SK-N-SH treated with all-trans-retinoic acid at 6 μM for 48 hours (cell line): ENCODE results near the gene MUTYH.

Experiments
- ATAC-seq: fragments of 200-7000 bp; cut with Tn5 transposase; 3 replicates; pipeline ENCODE4 v1.9.1; 2020; ENCODE audit warnings: mild to moderate bottlenecking, moderate library complexity
- ARNTL ChIP-seq: fragments of 450-650 bp; formaldehyde crosslinking; IDR thresholded peaks from 2 replicates; pipeline ENCODE4 v1.5.0; 2020; ENCODE audit warnings: low read depth, mild to moderate bottlenecking, moderate library complexity, borderline replicate concordance
- BACH2 ChIP-seq: fragments of 250-450 bp; sonication (Bioruptor Pico); IDR thresholded peaks from 2 replicates; pipeline ENCODE4 v1.9.0; 2021; ENCODE audit warnings: mild to moderate bottlenecking, borderline replicate concordance
- CSDC2 ChIP-seq: fragments of 250-450 bp; sonication (Bioruptor Pico); IDR thresholded peaks from 2 replicates; pipeline ENCODE4 v1.5.0; 2020; ENCODE audit warnings: mild to moderate bottlenecking, moderate library complexity
- ESRRG ChIP-seq: fragments of 250-450 bp; sonication (Bioruptor Pico); IDR thresholded peaks from 2 replicates; pipeline ENCODE4 v1.6.1; 2021; ENCODE audit warnings: mild to moderate bottlenecking
- GLIS3 ChIP-seq: fragments of 250-450 bp; sonication (Bioruptor Pico); IDR thresholded peaks from 2 replicates; pipeline ENCODE4 v1.5.0; 2020; ENCODE audit warnings: mild to moderate bottlenecking, moderate library complexity
- OSR1 ChIP-seq: fragments of 250-450 bp; sonication (Bioruptor Pico); IDR thresholded peaks from 2 replicates; pipeline ENCODE4 v1.8.0; 2022; ENCODE audit warnings: moderate library complexity, mild to moderate bottlenecking, inconsistent platforms
- PATZ1 ChIP-seq: fragments of 250-450 bp; sonication (Bioruptor Pico); IDR thresholded peaks from 2 replicates; pipeline ENCODE4 v1.8.0; 2020; ENCODE audit warnings: mild to moderate bottlenecking, moderate library complexity, borderline replicate concordance
- POU6F1 ChIP-seq: fragments of 250-450 bp; sonication (Bioruptor Pico); IDR thresholded peaks from 2 replicates; pipeline ENCODE4 v1.8.0; 2021; ENCODE audit warnings: low read depth, mild to moderate bottlenecking, moderate library complexity, borderline replicate concordance
- PPARA ChIP-seq: fragments of 250-450 bp; sonication (Bioruptor Pico); IDR thresholded peaks from 2 replicates; pipeline ENCODE4 v1.5.0; 2020; ENCODE audit warnings: mild to moderate bottlenecking, borderline replicate concordance
- SNAI2 ChIP-seq: fragments of 250-450 bp; sonication (Bioruptor Pico); IDR thresholded peaks from 2 replicates; pipeline ENCODE4 v1.5.0; 2020; ENCODE audit warnings: mild to moderate bottlenecking, moderate library complexity
- TCF4 ChIP-seq: fragments of 250-450 bp; sonication (Bioruptor Pico); IDR thresholded peaks from 2 replicates; pipeline ENCODE4 v1.8.0; 2021; ENCODE audit warnings: mild to moderate bottlenecking, moderate library complexity, borderline replicate concordance
- TOX ChIP-seq: fragments of 250-450 bp; sonication (Bioruptor Pico); IDR thresholded peaks from 2 replicates; pipeline ENCODE4 v1.8.0; 2021; ENCODE audit warnings: mild to moderate bottlenecking, moderate library complexity, borderline replicate concordance
- TSHZ2 ChIP-seq: fragments of 250-450 bp; sonication (Bioruptor Pico); IDR thresholded peaks from 2 replicates; pipeline ENCODE4 v1.5.0; 2020; ENCODE audit warnings: mild to moderate bottlenecking, moderate library complexity
- ZC3H10 ChIP-seq: fragments of 250-450 bp; sonication (Bioruptor Pico); IDR thresholded peaks from 2 replicates; pipeline ENCODE4 v1.5.1; 2021; ENCODE audit warnings: mild to moderate bottlenecking, moderate library complexity
- ZFP3 ChIP-seq: fragments of 250-450 bp; sonication (Bioruptor Pico); IDR thresholded peaks from 2 replicates; pipeline ENCODE4 v1.5.0; 2020; ENCODE audit warnings: mild to moderate bottlenecking, moderate library complexity
- ZFP30 ChIP-seq: fragments of 450-650 bp; formaldehyde crosslinking; IDR thresholded peaks from 2 replicates; pipeline ENCODE4 v1.5.0; 2022; ENCODE audit warnings: mild to moderate bottlenecking, moderate library complexity
- ZNF565 ChIP-seq: fragments of 450-650 bp; formaldehyde crosslinking; conservative IDR thresholded peaks from 2 replicates; pipeline ENCODE4 v1.5.0; 2020; ENCODE audit warnings: low read depth, mild to moderate bottlenecking, moderate library complexity
- ZNF70 ChIP-seq: fragments of 450-650 bp; formaldehyde crosslinking; IDR thresholded peaks from 2 replicates; pipeline ENCODE4 v1.5.0; 2020; ENCODE audit warnings: mild to moderate bottlenecking, moderate library complexity
- ZNF8 ChIP-seq: fragments of 450-650 bp; formaldehyde crosslinking; IDR thresholded peaks from 2 replicates; pipeline ENCODE4 v1.5.0; 2020; ENCODE audit warnings: mild to moderate bottlenecking, moderate library complexity

The MUTYH gene

GRCh38 chr1:45380125-45380524 is 39.9 kb upstream of the MUTYH start:
- ATAC-seq: no peak
- TF ChIP-seq ZNF8 (CRISPR knock-in tag) (no peak), CSDC2 (CRISPR knock-in tag) (no peak), ZNF565 (CRISPR knock-in tag) (no peak), GLIS3 (CRISPR knock-in tag) (no peak), TSHZ2 (CRISPR knock-in tag) (no peak), SNAI2 (CRISPR knock-in tag) (no peak), ARNTL (CRISPR knock-in tag) (no peak), ZC3H10 (no peak), ZFP30 (no peak), OSR1 (CRISPR knock-in tag) (no peak), POU6F1 (CRISPR knock-in tag) (no peak), TOX (CRISPR knock-in tag) (no peak), ZFP3 (CRISPR knock-in tag) (no peak), TCF4 (CRISPR knock-in tag) (no peak), PPARA (CRISPR knock-in tag) (no peak)

GRCh38 chr1:45379524-45379923 is 39.3 kb upstream of the MUTYH start:
- TF ChIP-seq TCF4 (CRISPR knock-in tag) (no peak), ZNF8 (CRISPR knock-in tag) (no peak), PPARA (CRISPR knock-in tag) (no peak), TOX (CRISPR knock-in tag) (no peak), ESRRG (CRISPR knock-in tag) (no peak), SNAI2 (CRISPR knock-in tag) (no peak), TSHZ2 (CRISPR knock-in tag) (no peak), ZNF70 (no peak)
- TF ChIP-seq, all 23 proteins: peak for 0
- no peak for ATAC-seq

- ATAC-seq: no peak
- TF ChIP-seq ZNF565 (CRISPR knock-in tag): no peak
- TF ChIP-seq ZFP3 (CRISPR knock-in tag): no peak
- no peak for TF ChIP-seq PATZ1 (CRISPR knock-in tag)
- TF ChIP-seq TOX (CRISPR knock-in tag): no peak
- TF ChIP-seq TCF4 (CRISPR knock-in tag): no peak
- no peak for TF ChIP-seq OSR1 (CRISPR knock-in tag)
- TF ChIP-seq ZFP30: no peak
- TF ChIP-seq BACH2 (CRISPR knock-in tag): no peak
- TF ChIP-seq ZNF8 (CRISPR knock-in tag): no peak
- no peak for TF ChIP-seq TSHZ2 (CRISPR knock-in tag)
- no peak for TF ChIP-seq POU6F1 (CRISPR knock-in tag)
- TF ChIP-seq ZNF70: no peak
Observed at GRCh38 chr1:45378184-45378583, 37.9 kb upstream of the MUTYH start.
